K562 (cell line): ENCODE results near the gene UMAD1. TPM values are rescaled to one million over a fixed set of nuclear protein-coding genes. Genes with fewer than 3 reads are reported as not detected.

ENCODE experiments used
- FOXJ2 ChIP-seq: fragments of 200-800 bp; sonication (Bioruptor generic); IDR thresholded peaks from 2 replicates; pipeline ENCODE4 v1.6.1; 2016; ENCODE audit warnings: missing genetic modification characterization, missing compliant biosample characterization
- RFX1 ChIP-seq: fragments of 450-650 bp; IDR thresholded peaks from 2 replicates; pipeline ENCODE4 v1.6.1; 2016; ENCODE audit warnings: mild to moderate bottlenecking, moderate library complexity
- SLC30A9 ChIP-seq: fragments of 250-450 bp; sonication (Bioruptor Pico); IDR thresholded peaks from 2 replicates; pipeline ENCODE4 v1.8.0; 2022; ENCODE audit warnings: mild to moderate bottlenecking, moderate library complexity
- ZBED1 ChIP-seq: IDR thresholded peaks from 2 replicates; pipeline ENCODE4 v1.6.1; 2014
- polyA plus RNA-seq, 8 experiments: library from polyadenylated mRNA; depleted of rRNA in 4 of 8; stranded (reverse) in 5 of 8; unstranded in 3 of 8; fragments of >200 nt; fragmentation: Nextera tagmentation in 2 of 8; fragmentation: Illumina TruSeq in 1 of 8; extraction: Ambion mirVana in 2 of 8; extraction: Trizol in 1 of 8; gene quantifications; 2 replicates each; pipeline versions ENCODE4 v1.2.1 to v1.2.3, GENCODE V29; 2011 to 2014; ENCODE audit warnings: inconsistent platforms in 1 of 8, missing spikeins in 1 of 8
- total RNA-seq, 7 experiments: library from RNA; depleted of rRNA in 6 of 7; stranded (reverse); fragments of >200 nt in 6 of 7; fragmentation: Illumina TruSeq in 2 of 7; extraction: Trizol in 2 of 7; gene quantifications; 2 replicates each; pipeline versions ENCODE4 v1.2.1 to v1.2.3, GENCODE V29; 2011 to 2021; ENCODE audit warnings: low replicate concordance in 1 of 7
- TF ChIP-seq, protein P1 (sequence below): sonication (generic); formaldehyde crosslinking; IDR thresholded peaks from 2 replicates; pipeline ENCODE4 v1.8.0; 2022; ENCODE audit warnings: mild to moderate bottlenecking, missing genetic modification reagents
- TF ChIP-seq, protein P2 (sequence below): sonication (generic); formaldehyde crosslinking; IDR thresholded peaks from 2 replicates; pipeline ENCODE4 v1.8.1; 2023; ENCODE audit warnings: missing genetic modification reagents, mild to moderate bottlenecking, borderline replicate concordance
- TF ChIP-seq, protein P3 (sequence below): fragments of 450-650 bp; IDR thresholded peaks from 2 replicates; pipeline ENCODE4 v1.7.1; 2018; ENCODE audit warnings: mild to moderate bottlenecking, low read depth; ENCODE audit not compliant: partially characterized antibody
- TF ChIP-seq, protein P4 (sequence below): fragments of 450-650 bp; IDR thresholded peaks from 2 replicates; pipeline ENCODE4 v1.6.1; 2016; ENCODE audit warnings: mild to moderate bottlenecking
- TF ChIP-seq, protein P5 (sequence below): sonication (generic); formaldehyde crosslinking; IDR thresholded peaks from 2 replicates; pipeline ENCODE4 v1.8.1; 2023; ENCODE audit warnings: mild to moderate bottlenecking, missing genetic modification reagents
- TF ChIP-seq, protein P6 (sequence below): fragments of 200-800 bp; sonication (Bioruptor generic); IDR thresholded peaks from 2 replicates; pipeline ENCODE4 v1.6.1; 2017; ENCODE audit warnings: missing genetic modification characterization, missing compliant biosample characterization

The UMAD1 gene
- total and polyA plus RNA-seq, 9 of the 15 experiments (the other 6 are each of a cell fraction or from before 2014, with no cell fraction given): 9.0 to 26.7 (median 13.3) TPM

DNA sequence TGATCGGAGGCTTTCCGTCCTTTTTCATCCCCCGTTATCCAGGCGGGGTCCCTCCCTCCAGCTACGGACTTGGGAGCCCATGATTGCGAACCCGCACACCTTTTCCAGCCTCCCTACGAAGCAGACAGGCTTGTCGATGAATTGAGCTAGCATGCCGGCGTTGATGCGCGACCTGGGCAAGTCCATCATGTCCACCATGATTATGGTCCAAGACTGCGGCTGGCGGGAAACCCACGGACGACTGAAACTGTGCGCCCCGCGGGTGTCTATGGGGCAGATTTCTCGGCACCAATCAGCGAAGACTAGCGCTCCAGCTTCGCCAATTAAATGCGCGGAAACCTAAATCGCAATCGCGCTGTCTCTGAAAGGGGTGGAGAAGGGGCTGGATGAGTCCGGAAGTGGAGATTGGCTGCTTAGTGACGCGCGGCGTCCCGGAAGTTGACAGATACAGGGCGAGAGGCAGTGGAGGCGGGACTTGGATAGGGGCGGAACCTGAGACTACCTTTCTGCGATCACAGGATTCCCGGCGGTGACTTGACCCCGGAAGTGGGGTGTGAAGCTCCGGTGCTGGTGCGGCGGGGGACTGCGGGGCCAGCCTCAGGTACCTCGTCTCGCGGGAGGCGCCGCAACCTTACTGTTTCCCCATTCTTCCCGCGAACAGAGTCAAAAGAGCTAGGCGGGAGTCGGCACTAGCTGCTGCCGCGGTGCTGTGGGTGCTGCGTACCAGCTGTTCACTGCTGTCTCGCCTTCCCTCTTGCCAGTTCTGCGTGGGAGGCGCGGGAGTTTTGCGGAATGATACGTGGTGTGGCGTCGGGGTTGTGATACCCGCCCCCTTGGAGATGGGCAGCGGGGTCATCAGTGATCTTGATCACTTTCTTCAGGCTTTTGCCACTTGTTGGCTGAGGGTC is at the start of gene UMAD1 (continued):
- TF ChIP-seq, protein P1, sequence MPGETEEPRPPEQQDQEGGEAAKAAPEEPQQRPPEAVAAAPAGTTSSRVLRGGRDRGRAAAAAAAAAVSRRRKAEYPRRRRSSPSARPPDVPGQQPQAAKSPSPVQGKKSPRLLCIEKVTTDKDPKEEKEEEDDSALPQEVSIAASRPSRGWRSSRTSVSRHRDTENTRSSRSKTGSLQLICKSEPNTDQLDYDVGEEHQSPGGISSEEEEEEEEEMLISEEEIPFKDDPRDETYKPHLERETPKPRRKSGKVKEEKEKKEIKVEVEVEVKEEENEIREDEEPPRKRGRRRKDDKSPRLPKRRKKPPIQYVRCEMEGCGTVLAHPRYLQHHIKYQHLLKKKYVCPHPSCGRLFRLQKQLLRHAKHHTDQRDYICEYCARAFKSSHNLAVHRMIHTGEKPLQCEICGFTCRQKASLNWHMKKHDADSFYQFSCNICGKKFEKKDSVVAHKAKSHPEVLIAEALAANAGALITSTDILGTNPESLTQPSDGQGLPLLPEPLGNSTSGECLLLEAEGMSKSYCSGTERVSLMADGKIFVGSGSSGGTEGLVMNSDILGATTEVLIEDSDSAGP (CRISPR knock-in tag): no peak
- TF ChIP-seq ZBED1 (no peak), RFX1 (peak; percentile 95), SLC30A9 (CRISPR knock-in tag) (no peak), FOXJ2 (tag) (peak; percentile 55; the same call in 1 of the 2 replicates)
- TF ChIP-seq, protein P2, sequence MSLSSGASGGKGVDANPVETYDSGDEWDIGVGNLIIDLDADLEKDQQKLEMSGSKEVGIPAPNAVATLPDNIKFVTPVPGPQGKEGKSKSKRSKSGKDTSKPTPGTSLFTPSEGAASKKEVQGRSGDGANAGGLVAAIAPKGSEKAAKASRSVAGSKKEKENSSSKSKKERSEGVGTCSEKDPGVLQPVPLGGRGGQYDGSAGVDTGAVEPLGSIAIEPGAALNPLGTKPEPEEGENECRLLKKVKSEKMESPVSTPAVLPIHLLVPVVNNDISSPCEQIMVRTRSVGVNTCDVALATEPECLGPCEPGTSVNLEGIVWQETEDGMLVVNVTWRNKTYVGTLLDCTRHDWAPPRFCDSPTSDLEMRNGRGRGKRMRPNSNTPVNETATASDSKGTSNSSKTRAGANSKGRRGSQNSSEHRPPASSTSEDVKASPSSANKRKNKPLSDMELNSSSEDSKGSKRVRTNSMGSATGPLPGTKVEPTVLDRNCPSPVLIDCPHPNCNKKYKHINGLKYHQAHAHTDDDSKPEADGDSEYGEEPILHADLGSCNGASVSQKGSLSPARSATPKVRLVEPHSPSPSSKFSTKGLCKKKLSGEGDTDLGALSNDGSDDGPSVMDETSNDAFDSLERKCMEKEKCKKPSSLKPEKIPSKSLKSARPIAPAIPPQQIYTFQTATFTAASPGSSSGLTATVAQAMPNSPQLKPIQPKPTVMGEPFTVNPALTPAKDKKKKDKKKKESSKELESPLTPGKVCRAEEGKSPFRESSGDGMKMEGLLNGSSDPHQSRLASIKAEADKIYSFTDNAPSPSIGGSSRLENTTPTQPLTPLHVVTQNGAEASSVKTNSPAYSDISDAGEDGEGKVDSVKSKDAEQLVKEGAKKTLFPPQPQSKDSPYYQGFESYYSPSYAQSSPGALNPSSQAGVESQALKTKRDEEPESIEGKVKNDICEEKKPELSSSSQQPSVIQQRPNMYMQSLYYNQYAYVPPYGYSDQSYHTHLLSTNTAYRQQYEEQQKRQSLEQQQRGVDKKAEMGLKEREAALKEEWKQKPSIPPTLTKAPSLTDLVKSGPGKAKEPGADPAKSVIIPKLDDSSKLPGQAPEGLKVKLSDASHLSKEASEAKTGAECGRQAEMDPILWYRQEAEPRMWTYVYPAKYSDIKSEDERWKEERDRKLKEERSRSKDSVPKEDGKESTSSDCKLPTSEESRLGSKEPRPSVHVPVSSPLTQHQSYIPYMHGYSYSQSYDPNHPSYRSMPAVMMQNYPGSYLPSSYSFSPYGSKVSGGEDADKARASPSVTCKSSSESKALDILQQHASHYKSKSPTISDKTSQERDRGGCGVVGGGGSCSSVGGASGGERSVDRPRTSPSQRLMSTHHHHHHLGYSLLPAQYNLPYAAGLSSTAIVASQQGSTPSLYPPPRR: no peak
- TF ChIP-seq, protein P3, sequence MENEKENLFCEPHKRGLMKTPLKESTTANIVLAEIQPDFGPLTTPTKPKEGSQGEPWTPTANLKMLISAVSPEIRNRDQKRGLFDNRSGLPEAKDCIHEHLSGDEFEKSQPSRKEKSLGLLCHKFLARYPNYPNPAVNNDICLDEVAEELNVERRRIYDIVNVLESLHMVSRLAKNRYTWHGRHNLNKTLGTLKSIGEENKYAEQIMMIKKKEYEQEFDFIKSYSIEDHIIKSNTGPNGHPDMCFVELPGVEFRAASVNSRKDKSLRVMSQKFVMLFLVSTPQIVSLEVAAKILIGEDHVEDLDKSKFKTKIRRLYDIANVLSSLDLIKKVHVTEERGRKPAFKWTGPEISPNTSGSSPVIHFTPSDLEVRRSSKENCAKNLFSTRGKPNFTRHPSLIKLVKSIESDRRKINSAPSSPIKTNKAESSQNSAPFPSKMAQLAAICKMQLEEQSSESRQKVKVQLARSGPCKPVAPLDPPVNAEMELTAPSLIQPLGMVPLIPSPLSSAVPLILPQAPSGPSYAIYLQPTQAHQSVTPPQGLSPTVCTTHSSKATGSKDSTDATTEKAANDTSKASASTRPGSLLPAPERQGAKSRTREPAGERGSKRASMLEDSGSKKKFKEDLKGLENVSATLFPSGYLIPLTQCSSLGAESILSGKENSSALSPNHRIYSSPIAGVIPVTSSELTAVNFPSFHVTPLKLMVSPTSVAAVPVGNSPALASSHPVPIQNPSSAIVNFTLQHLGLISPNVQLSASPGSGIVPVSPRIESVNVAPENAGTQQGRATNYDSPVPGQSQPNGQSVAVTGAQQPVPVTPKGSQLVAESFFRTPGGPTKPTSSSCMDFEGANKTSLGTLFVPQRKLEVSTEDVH: peak; percentile 99
- TF ChIP-seq, protein P4, sequence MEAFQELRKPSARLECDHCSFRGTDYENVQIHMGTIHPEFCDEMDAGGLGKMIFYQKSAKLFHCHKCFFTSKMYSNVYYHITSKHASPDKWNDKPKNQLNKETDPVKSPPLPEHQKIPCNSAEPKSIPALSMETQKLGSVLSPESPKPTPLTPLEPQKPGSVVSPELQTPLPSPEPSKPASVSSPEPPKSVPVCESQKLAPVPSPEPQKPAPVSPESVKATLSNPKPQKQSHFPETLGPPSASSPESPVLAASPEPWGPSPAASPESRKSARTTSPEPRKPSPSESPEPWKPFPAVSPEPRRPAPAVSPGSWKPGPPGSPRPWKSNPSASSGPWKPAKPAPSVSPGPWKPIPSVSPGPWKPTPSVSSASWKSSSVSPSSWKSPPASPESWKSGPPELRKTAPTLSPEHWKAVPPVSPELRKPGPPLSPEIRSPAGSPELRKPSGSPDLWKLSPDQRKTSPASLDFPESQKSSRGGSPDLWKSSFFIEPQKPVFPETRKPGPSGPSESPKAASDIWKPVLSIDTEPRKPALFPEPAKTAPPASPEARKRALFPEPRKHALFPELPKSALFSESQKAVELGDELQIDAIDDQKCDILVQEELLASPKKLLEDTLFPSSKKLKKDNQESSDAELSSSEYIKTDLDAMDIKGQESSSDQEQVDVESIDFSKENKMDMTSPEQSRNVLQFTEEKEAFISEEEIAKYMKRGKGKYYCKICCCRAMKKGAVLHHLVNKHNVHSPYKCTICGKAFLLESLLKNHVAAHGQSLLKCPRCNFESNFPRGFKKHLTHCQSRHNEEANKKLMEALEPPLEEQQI: peak; percentile 77; the same call in 1 of the 2 replicates
- TF ChIP-seq, protein P5, sequence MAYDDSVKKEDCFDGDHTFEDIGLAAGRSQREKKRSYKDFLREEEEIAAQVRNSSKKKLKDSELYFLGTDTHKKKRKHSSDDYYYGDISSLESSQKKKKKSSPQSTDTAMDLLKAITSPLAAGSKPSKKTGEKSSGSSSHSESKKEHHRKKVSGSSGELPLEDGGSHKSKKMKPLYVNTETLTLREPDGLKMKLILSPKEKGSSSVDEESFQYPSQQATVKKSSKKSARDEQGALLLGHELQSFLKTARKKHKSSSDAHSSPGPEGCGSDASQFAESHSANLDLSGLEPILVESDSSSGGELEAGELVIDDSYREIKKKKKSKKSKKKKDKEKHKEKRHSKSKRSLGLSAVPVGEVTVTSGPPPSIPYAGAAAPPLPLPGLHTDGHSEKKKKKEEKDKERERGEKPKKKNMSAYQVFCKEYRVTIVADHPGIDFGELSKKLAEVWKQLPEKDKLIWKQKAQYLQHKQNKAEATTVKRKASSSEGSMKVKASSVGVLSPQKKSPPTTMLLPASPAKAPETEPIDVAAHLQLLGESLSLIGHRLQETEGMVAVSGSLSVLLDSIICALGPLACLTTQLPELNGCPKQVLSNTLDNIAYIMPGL: no peak
- TF ChIP-seq, protein P6, sequence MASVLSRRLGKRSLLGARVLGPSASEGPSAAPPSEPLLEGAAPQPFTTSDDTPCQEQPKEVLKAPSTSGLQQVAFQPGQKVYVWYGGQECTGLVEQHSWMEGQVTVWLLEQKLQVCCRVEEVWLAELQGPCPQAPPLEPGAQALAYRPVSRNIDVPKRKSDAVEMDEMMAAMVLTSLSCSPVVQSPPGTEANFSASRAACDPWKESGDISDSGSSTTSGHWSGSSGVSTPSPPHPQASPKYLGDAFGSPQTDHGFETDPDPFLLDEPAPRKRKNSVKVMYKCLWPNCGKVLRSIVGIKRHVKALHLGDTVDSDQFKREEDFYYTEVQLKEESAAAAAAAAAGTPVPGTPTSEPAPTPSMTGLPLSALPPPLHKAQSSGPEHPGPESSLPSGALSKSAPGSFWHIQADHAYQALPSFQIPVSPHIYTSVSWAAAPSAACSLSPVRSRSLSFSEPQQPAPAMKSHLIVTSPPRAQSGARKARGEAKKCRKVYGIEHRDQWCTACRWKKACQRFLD (CRISPR knock-in tag): peak; percentile 80; the same call in 1 of the 2 replicates
